Mesendoderm (in vitro differentiated cells): Measurements from ENCODE around the gene NDUFA9. TPM values are rescaled to one million over a fixed set of nuclear protein-coding genes. Genes with fewer than 3 reads are reported as not detected.

Experiments used
- DNase-seq: peaks from one replicate; pipeline ENCODE4 v3.0.0; 2013
- H2AK5ac ChIP-seq: 2 replicates; pipeline ENCODE4 v1.6.1; 2013; ENCODE audit warnings: low read length, inconsistent platforms
- H2BK120ac ChIP-seq: 2 replicates; pipeline ENCODE4 v1.6.1; 2013; ENCODE audit warnings: low read depth, mild to moderate bottlenecking, low read length, moderate library complexity, mixed read lengths
- H2BK15ac ChIP-seq: replicated peaks from 2 replicates; pipeline ENCODE4 v1.6.1; 2013; ENCODE audit warnings: low read depth, mild to moderate bottlenecking, moderate library complexity
- H2BK5ac ChIP-seq: 2 replicates; pipeline ENCODE4 v1.6.1; 2013; ENCODE audit warnings: low read length, inconsistent platforms
- H3K18ac ChIP-seq: 2 replicates; pipeline ENCODE4 v1.6.1; 2013; ENCODE audit warnings: mild to moderate bottlenecking, low read length, mixed read lengths
- H3K23ac ChIP-seq: one replicate; pipeline ENCODE4 v1.6.1; 2013; ENCODE audit warnings: low read length
- H3K27ac ChIP-seq: 2 replicates; pipeline ENCODE4 v1.5.1; 2013; ENCODE audit warnings: low read depth, mild to moderate bottlenecking, inconsistent platforms, low read length, moderate library complexity
- H3K27me3 ChIP-seq: 2 replicates; pipeline ENCODE4 v1.6.1; 2013; ENCODE audit warnings: low read length, control low read depth, mild to moderate bottlenecking, inconsistent platforms; ENCODE audit not compliant: insufficient read depth, poor library complexity
- H3K36me3 ChIP-seq: 2 replicates; pipeline ENCODE4 v1.6.1; 2013; ENCODE audit warnings: low read length, inconsistent platforms; ENCODE audit not compliant: control insufficient read depth, insufficient read depth
- H3K4ac ChIP-seq: one replicate; pipeline ENCODE4 v1.6.1; 2013; ENCODE audit warnings: low read depth, mild to moderate bottlenecking, low read length, moderate library complexity
- H3K4me1 ChIP-seq: 2 replicates; pipeline ENCODE4 v1.6.1; 2013; ENCODE audit warnings: low read depth, low read length, inconsistent platforms; ENCODE audit not compliant: control insufficient read depth
- H3K4me2 ChIP-seq: 2 replicates; pipeline ENCODE4 v1.6.1; 2013; ENCODE audit warnings: low read length
- H3K4me3 ChIP-seq: 2 replicates; pipeline ENCODE4 v1.5.1; 2013; ENCODE audit warnings: mild to moderate bottlenecking, low read length
- H3K56ac ChIP-seq: one replicate; pipeline ENCODE4 v1.6.1; 2013; ENCODE audit warnings: low read length
- H3K79me1 ChIP-seq: 2 replicates; pipeline ENCODE4 v1.6.1; 2013; ENCODE audit warnings: low read length, inconsistent platforms
- H3K79me2 ChIP-seq: 2 replicates; pipeline ENCODE4 v1.6.1; 2013; ENCODE audit warnings: mild to moderate bottlenecking, low read length; ENCODE audit not compliant: control insufficient read depth, insufficient read depth
- H3K9ac ChIP-seq: 2 replicates; pipeline ENCODE4 v1.6.1; 2013; ENCODE audit warnings: low read length, inconsistent platforms
- H4K5ac ChIP-seq: one replicate; pipeline ENCODE4 v1.6.1; 2013; ENCODE audit warnings: low read length
- H4K8ac ChIP-seq: one replicate; pipeline ENCODE4 v1.6.1; 2013; ENCODE audit warnings: low read depth, mild to moderate bottlenecking, control low read depth, low read length, moderate library complexity
- WGBS: extraction: QIAGEN DNeasy Blood & Tissue Kit; methylation state at CpG from one replicate; pipeline ENCODE4 v1.1.7; 2013; ENCODE audit warnings: low lambda C conversion rate, missing lambda C conversion rate; ENCODE audit not compliant: insufficient coverage; ENCODE audit errors: extremely low coverage; 5-methylcytosine and 5-hydroxymethylcytosine counted together
- polyA plus RNA-seq, 2 experiments: library from polyadenylated mRNA; stranded (reverse); fragments of 200-250 nt; gene quantifications; one replicate each; pipeline ENCODE4 v1.2.3, GENCODE V29; 2013

The NDUFA9 gene
- 61.8 TPM for polyA plus RNA-seq (2013, experiment 1 of 2)
- 61.6 TPM for polyA plus RNA-seq (2013, experiment 2 of 2)

DNA sequence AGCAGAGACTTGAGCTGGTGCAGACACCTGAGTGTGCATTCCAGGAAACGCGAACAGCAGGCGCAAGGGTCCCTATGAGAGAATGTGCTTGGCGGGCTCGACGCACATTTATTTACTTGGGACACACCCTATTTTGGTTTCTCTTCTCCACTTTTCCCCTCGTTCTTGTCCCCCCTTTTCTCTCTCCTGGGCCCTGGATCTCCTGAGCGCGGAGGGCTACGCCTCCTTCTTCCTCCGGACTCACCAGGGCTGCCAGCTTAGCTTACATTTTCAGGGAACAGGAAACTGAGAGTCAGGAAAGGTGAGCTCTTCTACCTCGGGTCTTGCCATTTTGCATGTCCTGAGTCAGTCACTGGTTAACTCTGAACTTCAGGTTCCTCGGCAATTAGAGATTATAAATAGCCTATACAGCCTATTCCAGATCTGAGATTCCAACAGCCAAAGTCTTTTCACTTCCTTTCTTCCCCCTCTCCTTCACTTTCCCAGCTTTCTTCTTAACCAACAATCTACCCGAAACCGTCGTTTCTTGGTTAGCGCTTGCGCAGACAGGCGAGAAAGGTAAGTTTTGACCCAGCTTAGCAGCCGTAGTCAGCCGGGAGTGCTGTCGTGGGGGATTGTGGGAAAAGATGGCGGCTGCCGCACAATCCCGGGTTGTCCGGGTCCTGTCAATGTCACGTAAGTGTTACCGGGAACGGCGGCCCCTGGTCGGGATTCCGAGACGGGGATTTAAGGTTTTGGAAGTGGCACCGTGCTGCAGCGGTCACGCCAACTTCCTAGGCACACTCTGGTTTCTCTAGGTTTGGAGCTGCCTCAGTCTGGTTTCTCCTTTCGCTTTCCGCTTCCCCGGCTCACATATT, at the start of gene NDUFA9, which contains the start of gene AKAP3:
Gene NDUFA9 (plus strand): TSS at position 614 of the 857 bp plus-strand sequence. CDS start 13 bp downstream, at position 627.
Gene AKAP3 (minus strand): TSS at position 551 of the 857 bp plus-strand sequence. CDS start 10,855 bp downstream, outside the sequence.
- no CpG with 5 or more reads among the region's 39 CpGs for WGBS
- H2BK5ac ChIP-seq: no peak within 1 kb of the TSS
- H3K27me3 ChIP-seq: no peaks in the 10 kb centered on the region
- peak within 1 kb of the TSS; percentile 72 for H3K18ac ChIP-seq
- H3K4me2 ChIP-seq: peak within 1 kb of the TSS; percentile 59
- H3K4ac ChIP-seq: peak within 1 kb of the TSS; percentile 27
- H3K27ac ChIP-seq: no peak within 1 kb of the TSS
- peaks cover 6% of the 10 kb centered on the region for H3K79me1 ChIP-seq
- peak within 1 kb of the TSS; percentile 89 for H3K56ac ChIP-seq
- peak; percentile 93 for DNase-seq
- H4K5ac ChIP-seq: peak within 1 kb of the TSS; percentile 21
- H2BK120ac ChIP-seq: no peak within 1 kb of the TSS
- H3K23ac ChIP-seq: peak within 1 kb of the TSS; percentile 15
- H3K79me2 ChIP-seq: peaks cover 11% of the 10 kb centered on the region
- H3K36me3 ChIP-seq: no peaks in the 10 kb centered on the region
- peak within 1 kb of the TSS; percentile 76 for H3K9ac ChIP-seq
- no peak within 1 kb of the TSS for H2BK15ac ChIP-seq
- peaks cover 4% of the 10 kb centered on the region for H3K4me1 ChIP-seq
- peak within 1 kb of the TSS; percentile 76 for H3K4me3 ChIP-seq
- no peak within 1 kb of the TSS for H2AK5ac ChIP-seq
- peak within 1 kb of the TSS; percentile 67 for H4K8ac ChIP-seq

DNA sequence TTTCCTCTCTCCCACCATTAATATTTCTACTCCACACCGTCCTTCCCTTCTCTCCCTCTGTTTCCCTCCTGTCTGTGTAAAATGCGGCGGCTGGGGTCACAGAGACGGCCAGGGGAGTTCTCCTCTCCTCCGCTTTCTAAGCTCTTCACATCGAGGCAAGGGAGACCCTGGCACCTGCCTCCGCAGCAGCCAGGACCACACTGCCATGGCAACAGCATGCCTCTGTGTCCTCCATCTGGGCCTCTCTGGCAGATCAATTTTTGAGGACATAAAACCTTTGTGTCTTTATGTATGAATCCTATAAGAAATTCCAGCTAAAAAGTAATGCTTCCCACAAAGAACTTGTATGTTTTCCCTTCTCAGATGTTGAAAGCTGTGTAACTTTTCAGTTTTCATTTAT, 45.5 kb upstream of the NDUFA9 start:
- no peak overlapping the region for H4K5ac ChIP-seq
- no peak overlapping the region for H3K27ac ChIP-seq
- no peak overlapping the region for H2BK5ac ChIP-seq
- H3K27me3 ChIP-seq: no peaks in the 10 kb centered on the region
- no peak overlapping the region for H3K4me2 ChIP-seq
- no peak overlapping the region for H2BK15ac ChIP-seq
- H2BK120ac ChIP-seq: no peak overlapping the region
- DNase-seq: no peak
- no peak overlapping the region for H3K4me3 ChIP-seq
- no peaks in the 10 kb centered on the region for H3K79me1 ChIP-seq
- WGBS: 100% methylated on average over 1 of the region's 7 CpGs
- no peak overlapping the region for H3K56ac ChIP-seq
- H4K8ac ChIP-seq: no peak overlapping the region
- H3K4me1 ChIP-seq: no peaks in the 10 kb centered on the region
- H3K79me2 ChIP-seq: no peaks in the 10 kb centered on the region
- no peak overlapping the region for H3K18ac ChIP-seq
- H3K23ac ChIP-seq: no peak overlapping the region
- H3K36me3 ChIP-seq: no peaks in the 10 kb centered on the region
- H3K9ac ChIP-seq: no peak overlapping the region
- H3K4ac ChIP-seq: no peak overlapping the region
- no peak overlapping the region for H2AK5ac ChIP-seq

DNA sequence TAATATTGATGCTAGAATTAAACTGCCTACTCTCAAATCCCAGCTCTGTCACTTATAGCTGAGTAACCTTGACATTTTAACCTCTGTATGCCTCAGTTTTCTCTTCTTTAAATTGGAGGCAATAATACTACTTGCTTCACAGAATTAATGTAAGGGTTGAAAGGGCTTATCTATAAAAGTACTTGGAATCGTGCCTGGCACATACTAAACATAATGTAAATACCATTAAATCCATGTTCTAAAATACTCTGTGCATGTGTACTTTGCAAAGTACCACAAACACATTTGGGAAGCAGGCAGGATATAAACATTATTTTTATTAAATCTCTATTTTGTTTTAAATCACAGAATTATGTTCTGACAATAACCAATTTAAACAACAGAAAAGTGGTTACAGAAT, 45.0 kb upstream of the NDUFA9 start:
- H2AK5ac ChIP-seq: no peak overlapping the region
- H3K23ac ChIP-seq: no peak overlapping the region
- no peak overlapping the region for H3K56ac ChIP-seq
- no peak overlapping the region for H3K4me2 ChIP-seq
- no peaks in the 10 kb centered on the region for H3K79me2 ChIP-seq
- H4K5ac ChIP-seq: no peak overlapping the region
- no peaks in the 10 kb centered on the region for H3K4me1 ChIP-seq
- no peak for DNase-seq
- no peak overlapping the region for H3K27ac ChIP-seq
- no peak overlapping the region for H2BK5ac ChIP-seq
- WGBS: no CpG with 5 or more reads among the region's 1 CpG
- H2BK120ac ChIP-seq: no peak overlapping the region
- H4K8ac ChIP-seq: no peak overlapping the region
- no peak overlapping the region for H3K9ac ChIP-seq
- no peak overlapping the region for H3K18ac ChIP-seq
- no peaks in the 10 kb centered on the region for H3K27me3 ChIP-seq
- H3K4ac ChIP-seq: no peak overlapping the region
- no peaks in the 10 kb centered on the region for H3K36me3 ChIP-seq
- no peak overlapping the region for H3K4me3 ChIP-seq
- no peaks in the 10 kb centered on the region for H3K79me1 ChIP-seq
- no peak overlapping the region for H2BK15ac ChIP-seq

DNA sequence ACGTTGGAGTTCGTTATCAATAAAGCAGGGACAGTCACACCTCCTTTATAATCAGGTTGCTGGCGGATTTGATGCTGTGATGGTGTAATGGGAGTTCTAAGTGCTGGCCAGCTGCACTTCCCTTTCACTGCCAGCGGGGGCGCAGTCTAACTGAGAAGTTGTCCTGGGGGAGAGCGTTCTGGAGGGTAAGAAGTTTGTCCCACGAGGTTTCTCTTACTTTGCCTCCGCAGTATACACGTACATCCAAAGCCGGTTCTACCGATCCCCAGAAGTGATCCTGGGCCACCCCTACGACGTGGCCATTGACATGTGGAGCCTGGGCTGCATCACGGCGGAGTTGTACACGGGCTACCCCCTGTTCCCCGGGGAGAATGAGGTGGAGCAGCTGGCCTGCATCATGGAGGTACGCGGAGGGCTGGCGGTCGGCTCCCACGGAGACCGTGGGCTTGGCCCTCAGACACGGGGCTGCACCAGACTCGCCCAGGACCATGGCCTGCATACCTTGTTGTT, 44.2 kb upstream of the NDUFA9 start:
- Histone ChIP-seq H2BK15ac (no peak overlapping the region), H2BK5ac (no peak overlapping the region), H4K5ac (no peak overlapping the region), H3K36me3 (no peaks in the 10 kb centered on the region), H4K8ac (no peak overlapping the region), H3K79me1 (no peaks in the 10 kb centered on the region), H3K23ac (no peak overlapping the region), H3K27me3 (no peaks in the 10 kb centered on the region), H3K4ac (no peak overlapping the region), H3K27ac (no peak overlapping the region), H2BK120ac (no peak overlapping the region), H2AK5ac (no peak overlapping the region), H3K4me3 (peak overlapping the region; percentile 83), H3K4me2 (peak overlapping the region; percentile 47), H3K9ac (peak overlapping the region; percentile 80), H3K79me2 (no peaks in the 10 kb centered on the region), H3K18ac (no peak overlapping the region), H3K56ac (peak overlapping the region; percentile 91), H3K4me1 (no peaks in the 10 kb centered on the region)
- WGBS: no CpG with 5 or more reads among the region's 25 CpGs
- DNase-seq: peak; percentile 90

DNA sequence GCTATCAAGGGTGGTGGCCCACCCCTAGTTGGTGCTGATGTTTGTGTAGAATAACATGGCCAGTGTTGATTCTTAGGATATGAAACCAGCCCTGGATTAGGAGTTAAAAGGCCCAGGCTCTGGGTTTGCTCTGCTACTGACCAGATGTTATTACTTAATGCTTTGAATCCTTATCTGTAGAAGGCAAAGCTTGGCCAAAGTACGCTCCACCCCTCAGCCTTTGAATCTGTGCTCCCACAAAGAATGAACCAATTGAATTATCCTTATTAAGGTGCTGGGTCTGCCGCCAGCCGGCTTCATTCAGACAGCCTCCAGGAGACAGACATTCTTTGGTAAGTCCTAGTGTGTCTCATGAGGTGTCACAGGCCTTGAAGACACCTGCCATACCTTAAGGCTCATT, 41.9 kb upstream of the NDUFA9 start:
- no peaks in the 10 kb centered on the region for H3K79me1 ChIP-seq
- H3K18ac ChIP-seq: no peak overlapping the region
- no peak overlapping the region for H3K4me3 ChIP-seq
- H3K9ac ChIP-seq: no peak overlapping the region
- WGBS: no CpG with 5 or more reads among the region's 3 CpGs
- H3K4me2 ChIP-seq: no peak overlapping the region
- H4K8ac ChIP-seq: no peak overlapping the region
- no peak overlapping the region for H2BK120ac ChIP-seq
- no peak overlapping the region for H3K27ac ChIP-seq
- no peak overlapping the region for H4K5ac ChIP-seq
- H3K27me3 ChIP-seq: no peaks in the 10 kb centered on the region
- peak; percentile 20 for DNase-seq
- no peak overlapping the region for H3K23ac ChIP-seq
- no peaks in the 10 kb centered on the region for H3K79me2 ChIP-seq
- H3K4me1 ChIP-seq: no peaks in the 10 kb centered on the region
- no peak overlapping the region for H2AK5ac ChIP-seq
- H3K56ac ChIP-seq: no peak overlapping the region
- H3K4ac ChIP-seq: no peak overlapping the region
- no peak overlapping the region for H2BK15ac ChIP-seq
- no peaks in the 10 kb centered on the region for H3K36me3 ChIP-seq
- no peak overlapping the region for H2BK5ac ChIP-seq
